Mucosa of descending colon (tissue), 3 donors: ENCODE measurements around the gene PLB1. TPM values are rescaled to one million over a fixed set of nuclear protein-coding genes. Genes with fewer than 3 reads are reported as not detected.
A peak's percentile ranks its signal among the peaks of the same experiment; 100 is the strongest.

Experiments
- ATAC-seq: fragments of 200-7000 bp; cut with Tn5 transposase; one replicate; pipeline ENCODE4 v1.9.1; 2020; ENCODE audit warnings: mild to moderate bottlenecking, moderate library complexity
- DNase-seq, 3 donors: peaks; one replicate each; pipeline ENCODE4 v3.0.0-alpha.2; 2020
- H3K36me3 ChIP-seq: fragments of 200-600 bp; one replicate; pipeline ENCODE4 v1.8.0; 2021; ENCODE audit warnings: low read depth, mild to moderate bottlenecking
- H3K4me1 ChIP-seq: fragments of 200-600 bp; one replicate; pipeline ENCODE4 v1.8.0; 2021; ENCODE audit warnings: low read depth, mild to moderate bottlenecking
- H3K4me3 ChIP-seq: fragments of 200-600 bp; one replicate; pipeline ENCODE4 v1.8.0; 2021; ENCODE audit warnings: mild to moderate bottlenecking
- H3K9me3 ChIP-seq: fragments of 200-600 bp; one replicate; pipeline ENCODE4 v1.8.0; 2021; ENCODE audit warnings: mild to moderate bottlenecking
- CTCF ChIP-seq: fragments of 200-600 bp; IDR thresholded peaks from one replicate; pipeline ENCODE4 v1.8.0; 2022; ENCODE audit warnings: antibody characterized with exemption, mild to moderate bottlenecking
- intact Hi-C, 2 donors: fragments of 100-400 bp; cut with DNase I in 1 of 2; cut with micrococcal nuclease in 1 of 2; formaldehyde crosslinking; loops; one replicate each; pipeline versions ENCODE4 v1.11.0 to v1.11.1; 2022; cut with DNase I, micrococcal nuclease
- total RNA-seq, 3 donors: library from RNA; stranded (reverse); fragmentation: NEBNext Ultra II Directional in 2 of 3; extraction: Animal tissue kit (Norgen Biotek cat#: 25700) in 2 of 3; gene quantifications; one replicate each; pipeline versions ENCODE4 v1.2.1 to v1.2.4, GENCODE V29; 2021 to 2023
- donor health status: DM: no; HTN: no; CAD: no; lungs with moderate emphysema.
- donor health status: DM: no; HTN: no; CAD: no.
- donor health status: DM: no; HTN: yes; CAD: no.

Gene PLB1
- total RNA-seq, 3 donors from 2014 or later: 2.4 to 4.9 (median 3.6) TPM

DNA sequence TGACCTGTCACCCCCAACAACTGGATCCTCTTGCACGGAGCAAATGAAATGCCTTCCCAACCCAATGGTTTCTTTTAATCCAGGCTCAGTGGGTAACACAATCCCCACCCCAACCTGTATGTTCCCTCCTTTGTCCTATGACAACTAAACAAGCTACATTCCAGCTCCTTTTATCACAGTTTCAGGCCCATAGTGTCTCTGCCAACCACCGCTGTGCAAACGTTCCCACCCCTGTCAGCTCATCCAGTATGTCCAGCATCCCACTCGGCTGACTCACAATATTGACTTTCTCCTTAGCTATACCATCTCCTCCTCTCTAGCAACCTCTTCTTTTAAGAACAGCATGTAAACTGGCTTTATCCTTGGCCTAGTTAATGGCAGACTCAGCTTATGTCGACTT lies 137.9 kb downstream of the PLB1 start:
- no peak overlapping the region for H3K4me3 ChIP-seq
- intact Hi-C loops: no loop called here
- DNase-seq (peak in 1 of 3 donors; percentile 24), ATAC-seq (peak; percentile 70)
- H3K36me3 ChIP-seq: no peaks in the 10 kb centered on the region
- H3K4me1 ChIP-seq: peaks cover 7% of the 10 kb centered on the region
- H3K9me3 ChIP-seq: no peaks in the 10 kb centered on the region
- TF ChIP-seq CTCF: no peak

GRCh38 chr2:28635191-28635611 lies 139.3 kb downstream of the PLB1 start:
- H3K36me3 ChIP-seq: no peaks in the 10 kb centered on the region
- no peak for DNase-seq
- H3K4me3 ChIP-seq: no peak overlapping the region
- TF ChIP-seq CTCF: no peak
- no peak for ATAC-seq
- H3K4me1 ChIP-seq: peaks cover 7% of the 10 kb centered on the region
- intact Hi-C loops: no loop called here
- H3K9me3 ChIP-seq: no peaks in the 10 kb centered on the region

DNA sequence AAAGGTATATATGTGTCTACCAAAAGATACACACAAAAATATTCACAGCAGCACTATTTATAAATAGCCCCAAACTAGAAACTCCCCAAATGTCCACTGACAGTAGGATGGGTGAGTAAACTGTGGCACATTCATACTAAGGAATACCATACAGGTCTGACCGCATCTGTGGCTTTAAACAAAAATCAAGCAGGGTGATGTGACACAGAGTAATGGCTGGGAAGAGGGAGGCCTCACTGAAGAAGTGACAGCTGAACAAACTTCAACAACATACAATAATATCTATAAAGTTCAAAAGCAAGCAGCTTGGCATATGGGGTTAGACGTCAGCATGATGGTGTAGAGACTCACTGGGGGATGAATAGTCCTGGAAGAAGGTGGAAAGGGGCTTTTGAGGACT lies 140.6 kb downstream of the PLB1 start:
- no peak overlapping the region for H3K4me3 ChIP-seq
- TF ChIP-seq CTCF: no peak
- intact Hi-C loops: no loop called here
- ATAC-seq (no peak), DNase-seq (no peak)
- H3K36me3 ChIP-seq: no peaks in the 10 kb centered on the region
- H3K4me1 ChIP-seq: peaks cover 10% of the 10 kb centered on the region
- no peaks in the 10 kb centered on the region for H3K9me3 ChIP-seq

DNA sequence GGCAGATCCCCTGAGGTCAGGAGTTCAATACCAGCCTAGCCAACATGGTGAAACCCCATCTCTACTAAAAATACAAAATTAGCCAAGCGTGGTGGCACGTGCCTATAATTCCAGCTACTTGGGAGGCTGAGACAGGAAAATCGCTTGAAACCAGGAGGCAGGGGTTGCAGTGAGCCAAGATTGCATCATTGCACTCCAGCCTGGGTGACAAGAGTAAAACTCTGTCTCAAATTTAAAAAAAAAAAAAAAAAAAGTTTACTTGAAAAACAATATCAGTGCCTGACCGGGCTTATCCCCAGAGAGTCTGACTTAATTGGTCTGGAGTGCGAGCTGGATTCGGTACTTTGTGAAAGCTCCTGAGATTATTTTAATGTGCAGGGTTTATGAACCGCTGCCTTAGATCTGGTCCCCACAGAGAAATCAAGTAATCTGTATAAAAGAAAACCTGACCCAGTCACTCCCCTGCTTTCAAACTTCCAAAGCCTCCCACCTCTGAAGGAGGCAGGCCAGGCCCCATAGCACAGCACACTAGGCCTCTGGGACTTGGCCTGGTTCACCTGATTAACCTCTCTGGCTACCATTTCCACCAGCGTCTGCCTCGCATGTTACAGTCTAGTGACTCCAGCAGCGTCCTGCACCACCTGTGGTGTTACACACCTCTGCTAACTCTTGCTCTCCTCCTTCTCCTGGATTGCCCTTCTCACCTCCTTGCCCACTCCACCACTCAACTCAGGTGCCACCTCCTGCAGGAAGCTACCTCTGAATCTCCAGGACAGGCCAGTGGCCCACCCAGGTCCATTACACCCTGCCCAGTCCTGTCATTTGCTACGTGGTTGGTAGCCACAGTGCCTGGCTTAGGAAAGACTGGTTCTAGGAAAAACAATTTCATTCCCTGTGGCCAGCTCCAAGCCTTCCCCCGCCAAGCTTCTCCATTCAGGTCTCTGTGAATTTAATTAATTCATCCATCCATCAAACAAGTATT lies 141.5 kb downstream of the PLB1 start:
- TF ChIP-seq CTCF: no peak
- H3K9me3 ChIP-seq: no peaks in the 10 kb centered on the region
- H3K36me3 ChIP-seq: no peaks in the 10 kb centered on the region
- intact Hi-C loops: no loop called here
- ATAC-seq (no peak), DNase-seq (no peak)
- no peak overlapping the region for H3K4me3 ChIP-seq
- H3K4me1 ChIP-seq: peaks cover 10% of the 10 kb centered on the region

- no peak for ATAC-seq
Observed at GRCh38 chr2:28638102-28638501, 142.2 kb downstream of the PLB1 start.

More at GRCh38 chr2:28638102-28638501, 142.2 kb downstream of the PLB1 start:
- H3K4me1 ChIP-seq: peaks cover 10% of the 10 kb centered on the region
- TF ChIP-seq CTCF: no peak
- H3K4me3 ChIP-seq: no peak overlapping the region
- DNase-seq: no peak
- no peaks in the 10 kb centered on the region for H3K36me3 ChIP-seq
- intact Hi-C loops: no loop called here
- H3K9me3 ChIP-seq: no peaks in the 10 kb centered on the region
